ENCODE measurements around the gene DCLK1.

DNA sequence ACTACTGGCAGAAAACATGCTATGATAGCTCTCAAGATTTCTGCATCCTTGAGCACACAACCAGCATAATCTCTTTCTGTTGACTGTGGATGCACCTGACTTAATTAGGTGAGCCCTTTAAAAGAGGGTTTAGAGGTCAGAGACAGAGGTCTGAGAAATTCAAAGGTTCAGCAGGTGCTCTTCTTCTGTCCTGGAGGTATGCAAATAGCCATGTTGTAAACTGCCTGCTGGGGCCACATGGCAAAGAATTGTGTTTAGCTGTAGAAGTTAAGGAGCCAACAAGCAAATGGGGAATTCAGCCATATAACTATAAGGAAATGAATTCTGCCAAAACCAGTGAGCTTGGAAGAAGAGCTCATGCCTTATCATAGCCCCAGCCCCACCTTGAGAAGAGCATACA is 11.6 kb upstream of the DCLK1 start:
- TF ChIP-seq, protein P1, sequence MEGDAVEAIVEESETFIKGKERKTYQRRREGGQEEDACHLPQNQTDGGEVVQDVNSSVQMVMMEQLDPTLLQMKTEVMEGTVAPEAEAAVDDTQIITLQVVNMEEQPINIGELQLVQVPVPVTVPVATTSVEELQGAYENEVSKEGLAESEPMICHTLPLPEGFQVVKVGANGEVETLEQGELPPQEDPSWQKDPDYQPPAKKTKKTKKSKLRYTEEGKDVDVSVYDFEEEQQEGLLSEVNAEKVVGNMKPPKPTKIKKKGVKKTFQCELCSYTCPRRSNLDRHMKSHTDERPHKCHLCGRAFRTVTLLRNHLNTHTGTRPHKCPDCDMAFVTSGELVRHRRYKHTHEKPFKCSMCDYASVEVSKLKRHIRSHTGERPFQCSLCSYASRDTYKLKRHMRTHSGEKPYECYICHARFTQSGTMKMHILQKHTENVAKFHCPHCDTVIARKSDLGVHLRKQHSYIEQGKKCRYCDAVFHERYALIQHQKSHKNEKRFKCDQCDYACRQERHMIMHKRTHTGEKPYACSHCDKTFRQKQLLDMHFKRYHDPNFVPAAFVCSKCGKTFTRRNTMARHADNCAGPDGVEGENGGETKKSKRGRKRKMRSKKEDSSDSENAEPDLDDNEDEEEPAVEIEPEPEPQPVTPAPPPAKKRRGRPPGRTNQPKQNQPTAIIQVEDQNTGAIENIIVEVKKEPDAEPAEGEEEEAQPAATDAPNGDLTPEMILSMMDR (conservative IDR thresholded peaks at IDR 0.05), result no peak
- TF ChIP-seq EZH2 (IDR thresholded peaks at IDR 0.05; ENCODE audit: low read depth), result no peak
